ENCODE results near the gene DYSF.

The DYSF gene

GRCh38 chr2:71615767-71616730 lies 162.7 kb downstream of the DYSF start:
- WGBS, 2 experiments, result 94 to 96% methylated on average over 11 of the region's 13 CpGs
- no peak overlapping the region for H3K4me3 ChIP-seq (ENCODE audit: insufficient read depth, low read depth, low read length)
- no peaks in the 10 kb centered on the region for H3K36me3 ChIP-seq (ENCODE audit: control insufficient read depth, insufficient read depth, low read length)
- no peaks in the 10 kb centered on the region for H3K9me3 ChIP-seq (ENCODE audit: control insufficient read depth, low read length)
- H3K27me3 ChIP-seq (ENCODE audit: control insufficient read depth, insufficient read depth, low read length, poor library complexity, severe bottlenecking), result no peaks in the 10 kb centered on the region
- H3K27ac ChIP-seq (ENCODE audit: insufficient read depth, low read depth, low read length, poor library complexity, severe bottlenecking), result no peak overlapping the region
- peaks cover 4% of the 10 kb centered on the region for H3K4me1 ChIP-seq (ENCODE audit: control insufficient read depth, insufficient read depth, low read length)

GRCh38 chr2:71617266-71617665 lies 163.9 kb downstream of the DYSF start:
- no peaks in the 10 kb centered on the region for H3K27me3 ChIP-seq (ENCODE audit: control insufficient read depth, insufficient read depth, low read length, poor library complexity, severe bottlenecking)
- 96 to 97% methylated on average over 5 of the region's 5 CpGs for WGBS, 2 experiments
- no peaks in the 10 kb centered on the region for H3K9me3 ChIP-seq (ENCODE audit: control insufficient read depth, low read length)
- H3K36me3 ChIP-seq (ENCODE audit: control insufficient read depth, insufficient read depth, low read length), result no peaks in the 10 kb centered on the region
- H3K4me1 ChIP-seq (ENCODE audit: control insufficient read depth, insufficient read depth, low read length), result peaks cover 4% of the 10 kb centered on the region
- H3K27ac ChIP-seq (ENCODE audit: insufficient read depth, low read depth, low read length, poor library complexity, severe bottlenecking), result no peak overlapping the region
- no peak overlapping the region for H3K4me3 ChIP-seq (ENCODE audit: insufficient read depth, low read depth, low read length)

GRCh38 chr2:71618327-71619113 lies 165.2 kb downstream of the DYSF start:
- 87 to 88% methylated on average over 12 of the region's 12 CpGs for WGBS, 2 experiments
- Histone ChIP-seq H3K36me3 (ENCODE audit: control insufficient read depth, insufficient read depth, low read length) (no peaks in the 10 kb centered on the region), H3K9me3 (ENCODE audit: control insufficient read depth, low read length) (no peaks in the 10 kb centered on the region), H3K4me3 (ENCODE audit: insufficient read depth, low read depth, low read length) (no peak overlapping the region), H3K27ac (ENCODE audit: insufficient read depth, low read depth, low read length, poor library complexity, severe bottlenecking) (no peak overlapping the region), H3K4me1 (ENCODE audit: control insufficient read depth, insufficient read depth, low read length) (peaks cover 4% of the 10 kb centered on the region), H3K27me3 (ENCODE audit: control insufficient read depth, insufficient read depth, low read length, poor library complexity, severe bottlenecking) (no peaks in the 10 kb centered on the region)

GRCh38 chr2:71619230-71619741 lies 165.9 kb downstream of the DYSF start:
- no peaks in the 10 kb centered on the region for H3K36me3 ChIP-seq (ENCODE audit: control insufficient read depth, insufficient read depth, low read length)
- WGBS, 2 experiments, result 83 to 84% methylated on average over 15 of the region's 15 CpGs
- H3K27me3 ChIP-seq (ENCODE audit: control insufficient read depth, insufficient read depth, low read length, poor library complexity, severe bottlenecking), result no peaks in the 10 kb centered on the region
- H3K9me3 ChIP-seq (ENCODE audit: control insufficient read depth, low read length), result no peaks in the 10 kb centered on the region
- no peak overlapping the region for H3K27ac ChIP-seq (ENCODE audit: insufficient read depth, low read depth, low read length, poor library complexity, severe bottlenecking)
- H3K4me1 ChIP-seq (ENCODE audit: control insufficient read depth, insufficient read depth, low read length), result peaks cover 4% of the 10 kb centered on the region
- H3K4me3 ChIP-seq (ENCODE audit: insufficient read depth, low read depth, low read length), result no peak overlapping the region

- no peaks in the 10 kb centered on the region for H3K36me3 ChIP-seq (ENCODE audit: control insufficient read depth, insufficient read depth, low read length)
- H3K27ac ChIP-seq (ENCODE audit: insufficient read depth, low read depth, low read length, poor library complexity, severe bottlenecking), result no peak overlapping the region
- WGBS, 2 experiments, result 92 to 93% methylated on average over 6 of the region's 6 CpGs
- H3K4me1 ChIP-seq (ENCODE audit: control insufficient read depth, insufficient read depth, low read length), result peaks cover 4% of the 10 kb centered on the region
- no peak overlapping the region for H3K4me3 ChIP-seq (ENCODE audit: insufficient read depth, low read depth, low read length)
- no peaks in the 10 kb centered on the region for H3K9me3 ChIP-seq (ENCODE audit: control insufficient read depth, low read length)
- no peaks in the 10 kb centered on the region for H3K27me3 ChIP-seq (ENCODE audit: control insufficient read depth, insufficient read depth, low read length, poor library complexity, severe bottlenecking)
Measured at GRCh38 chr2:71620116-71620515, 166.8 kb downstream of the DYSF start.

GRCh38 chr2:71620851-71621251 lies 167.5 kb downstream of the DYSF start:
- no peaks in the 10 kb centered on the region for H3K36me3 ChIP-seq (ENCODE audit: control insufficient read depth, insufficient read depth, low read length)
- H3K4me3 ChIP-seq (ENCODE audit: insufficient read depth, low read depth, low read length), result no peak overlapping the region
- H3K27me3 ChIP-seq (ENCODE audit: control insufficient read depth, insufficient read depth, low read length, poor library complexity, severe bottlenecking), result no peaks in the 10 kb centered on the region
- H3K9me3 ChIP-seq (ENCODE audit: control insufficient read depth, low read length), result no peaks in the 10 kb centered on the region
- H3K4me1 ChIP-seq (ENCODE audit: control insufficient read depth, insufficient read depth, low read length), result no peaks in the 10 kb centered on the region
- WGBS, 2 experiments, result 91 to 97% methylated on average over 5 of the region's 5 CpGs
- H3K27ac ChIP-seq (ENCODE audit: insufficient read depth, low read depth, low read length, poor library complexity, severe bottlenecking), result no peak overlapping the region

- H3K27me3 ChIP-seq (ENCODE audit: control insufficient read depth, insufficient read depth, low read length, poor library complexity, severe bottlenecking), result no peaks in the 10 kb centered on the region
- H3K27ac ChIP-seq (ENCODE audit: insufficient read depth, low read depth, low read length, poor library complexity, severe bottlenecking), result no peak overlapping the region
- no peaks in the 10 kb centered on the region for H3K9me3 ChIP-seq (ENCODE audit: control insufficient read depth, low read length)
- no peak overlapping the region for H3K4me3 ChIP-seq (ENCODE audit: insufficient read depth, low read depth, low read length)
- H3K36me3 ChIP-seq (ENCODE audit: control insufficient read depth, insufficient read depth, low read length), result no peaks in the 10 kb centered on the region
- no peaks in the 10 kb centered on the region for H3K4me1 ChIP-seq (ENCODE audit: control insufficient read depth, insufficient read depth, low read length)
Measured at GRCh38 chr2:71629273-71629672, 175.9 kb downstream of the DYSF start.

- H3K27ac ChIP-seq (ENCODE audit: insufficient read depth, low read depth, low read length, poor library complexity, severe bottlenecking), result no peak overlapping the region
- 98 to 100% methylated on average over 2 of the region's 2 CpGs for WGBS, 2 experiments
Measured at GRCh38 chr2:71629771-71630453, 176.6 kb downstream of the DYSF start.

GRCh38 chr2:71630454-71631328 lies 177.3 kb downstream of the DYSF start:
- H3K36me3 ChIP-seq (ENCODE audit: control insufficient read depth, insufficient read depth, low read length), result no peaks in the 10 kb centered on the region
- WGBS, 2 experiments, result 82 to 94% methylated on average over 2 of the region's 2 CpGs
- H3K9me3 ChIP-seq (ENCODE audit: control insufficient read depth, low read length), result no peaks in the 10 kb centered on the region
- no peak overlapping the region for H3K27ac ChIP-seq (ENCODE audit: insufficient read depth, low read depth, low read length, poor library complexity, severe bottlenecking)
- no peaks in the 10 kb centered on the region for H3K4me1 ChIP-seq (ENCODE audit: control insufficient read depth, insufficient read depth, low read length)
- H3K27me3 ChIP-seq (ENCODE audit: control insufficient read depth, insufficient read depth, low read length, poor library complexity, severe bottlenecking), result no peaks in the 10 kb centered on the region
- no peak overlapping the region for H3K4me3 ChIP-seq (ENCODE audit: insufficient read depth, low read depth, low read length)

More at GRCh38 chr2:71629771-71630453, 176.6 kb downstream of the DYSF start:
- H3K4me3 ChIP-seq (ENCODE audit: insufficient read depth, low read depth, low read length), result no peak overlapping the region
- no peaks in the 10 kb centered on the region for H3K4me1 ChIP-seq (ENCODE audit: control insufficient read depth, insufficient read depth, low read length)
- H3K27me3 ChIP-seq (ENCODE audit: control insufficient read depth, insufficient read depth, low read length, poor library complexity, severe bottlenecking), result no peaks in the 10 kb centered on the region
- H3K36me3 ChIP-seq (ENCODE audit: control insufficient read depth, insufficient read depth, low read length), result no peaks in the 10 kb centered on the region
- no peaks in the 10 kb centered on the region for H3K9me3 ChIP-seq (ENCODE audit: control insufficient read depth, low read length)

Measured in ectodermal cell (in vitro differentiated cells).